HepG2 (cell line): ENCODE measurements around the gene TMEM209.
"Not testable (repeated sequence)": the region's sequence is repeated elsewhere in the genome, so short reads cannot be mapped to it uniquely, and the experiment has no call there.

Source experiments
- CTCF ChIP-seq: sonication (generic); formaldehyde crosslinking; IDR thresholded peaks from 2 replicates; pipeline ENCODE4 v1.5.0; 2020; ENCODE audit warnings: mild to moderate bottlenecking, missing genetic modification reagents, moderate library complexity
- POLR2AphosphoS5 ChIP-seq: IDR thresholded peaks from 2 replicates; pipeline ENCODE4 v1.6.1; 2012; ENCODE audit warnings: low read depth, low read length
- TAF1 ChIP-seq: sonication (generic); formaldehyde crosslinking; IDR thresholded peaks from 2 replicates; pipeline ENCODE4 v1.4.0; 2020; ENCODE audit warnings: missing genetic modification reagents
- ZNF207 ChIP-seq: fragments of 450-650 bp; IDR thresholded peaks from 2 replicates; pipeline ENCODE4 v1.6.1; 2016; ENCODE audit warnings: antibody characterized with exemption, borderline replicate concordance

DNA sequence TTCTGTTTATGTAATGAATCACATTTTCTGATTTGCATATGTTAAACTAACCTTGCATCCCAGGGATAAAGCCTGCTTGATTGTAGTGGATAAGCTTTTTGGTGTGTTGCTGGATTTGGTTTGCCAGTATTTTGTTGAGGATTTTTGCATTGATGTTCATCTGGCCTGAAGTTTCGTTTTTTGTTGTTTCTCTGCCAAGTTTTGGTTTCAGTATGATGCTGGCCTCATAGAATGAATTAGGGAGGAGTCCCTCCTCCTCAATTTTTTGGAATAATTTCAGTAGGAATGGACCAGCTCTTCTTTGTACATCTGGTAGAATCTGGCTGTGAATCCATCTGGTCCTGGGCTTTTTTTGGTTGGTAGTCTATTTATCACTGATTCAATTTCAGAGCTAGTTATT lies 38.3 kb upstream of the TMEM209 start:
- TF ChIP-seq ZNF207; POLR2AphosphoS5; TAF1 (CRISPR knock-in tag); CTCF (CRISPR knock-in tag): not testable (repeated sequence)
